ENCODE measurements around the gene LPCAT4. TPM values are rescaled to one million over a fixed set of nuclear protein-coding genes. Genes with fewer than 3 reads are reported as not detected.

Gene LPCAT4
- total and polyA plus RNA-seq, 9 of the 15 experiments (the other 6 are each of a cell fraction or from before 2014, with no cell fraction given) = 7.3 to 34.3 (median 14.4) TPM

DNA sequence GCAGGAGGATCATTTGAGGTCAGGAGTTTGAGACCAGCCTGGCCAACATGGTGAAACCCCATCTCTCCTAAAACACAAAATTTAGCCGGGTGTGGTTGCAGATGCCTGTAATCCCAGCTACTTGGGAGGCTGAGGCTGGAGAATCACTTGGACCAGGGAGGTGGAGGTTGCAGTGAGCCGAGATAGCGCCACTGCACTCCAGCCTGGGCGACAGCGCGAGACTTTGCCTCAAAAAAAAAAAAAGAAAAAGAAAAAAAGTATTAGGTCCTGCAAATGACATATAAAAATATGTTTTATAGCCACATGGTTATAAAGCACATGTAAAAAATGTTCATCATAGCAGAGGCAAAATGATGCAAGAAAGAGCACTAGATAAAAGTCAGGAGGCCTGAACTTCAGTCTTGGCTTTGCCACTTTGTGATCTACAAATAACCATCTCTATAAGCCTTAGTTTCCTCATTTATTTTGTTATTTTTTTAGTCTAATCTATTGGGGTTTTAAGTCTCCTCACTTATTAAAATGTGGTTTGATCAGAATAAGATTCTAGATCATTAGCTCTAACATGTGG is 34.4 kb downstream of the LPCAT4 start:
- no peak overlapping the region for H3K4me3 ChIP-seq
- H2AFZ ChIP-seq (ENCODE audit: low read depth, low read length) = no peak overlapping the region
- H3K4me1 ChIP-seq (replicated peaks in 1 of 2; ENCODE audit: control insufficient read depth in 2 of 2, insufficient read depth in 2 of 2, low read length in 2 of 2) = peaks cover 31 to 44% of the 10 kb centered on the region in 2 experiments
- FAIRE-seq = no peak
- BruUV-seq (replicated peaks) = no TSS peak
- no peaks in the 10 kb centered on the region for H4K20me1 ChIP-seq (replicated peaks; ENCODE audit: control insufficient read depth, insufficient read depth, low read length)
- no peak for ATAC-seq
- 68% methylated on average over 6 of the region's 6 CpGs for WGBS (ENCODE audit: insufficient coverage, low coverage, missing lambda C conversion rate)
- H3K9me1 ChIP-seq (ENCODE audit: control insufficient read depth, insufficient read depth, low read length) = no peaks in the 10 kb centered on the region
- H3K9ac ChIP-seq (ENCODE audit: insufficient read depth in 1 of 2, low read depth in 2 of 2, low read length in 2 of 2) = no peak overlapping the region
- H3K9me3 ChIP-seq (replicated peaks; ENCODE audit: control insufficient read depth, insufficient read depth, low read depth, low read length) = no peaks in the 10 kb centered on the region
- ChIA-PET CTCF (ENCODE audit: low intra/inter-chr PET ratio) (no interaction called here), POLR2A (interaction anchor here (0.6 kb wide), 1 partner anchor 33 kb away, joined by 3 read pairs; no protein-coding TSS in a partner anchor)
- TF ChIP-seq, protein P1, sequence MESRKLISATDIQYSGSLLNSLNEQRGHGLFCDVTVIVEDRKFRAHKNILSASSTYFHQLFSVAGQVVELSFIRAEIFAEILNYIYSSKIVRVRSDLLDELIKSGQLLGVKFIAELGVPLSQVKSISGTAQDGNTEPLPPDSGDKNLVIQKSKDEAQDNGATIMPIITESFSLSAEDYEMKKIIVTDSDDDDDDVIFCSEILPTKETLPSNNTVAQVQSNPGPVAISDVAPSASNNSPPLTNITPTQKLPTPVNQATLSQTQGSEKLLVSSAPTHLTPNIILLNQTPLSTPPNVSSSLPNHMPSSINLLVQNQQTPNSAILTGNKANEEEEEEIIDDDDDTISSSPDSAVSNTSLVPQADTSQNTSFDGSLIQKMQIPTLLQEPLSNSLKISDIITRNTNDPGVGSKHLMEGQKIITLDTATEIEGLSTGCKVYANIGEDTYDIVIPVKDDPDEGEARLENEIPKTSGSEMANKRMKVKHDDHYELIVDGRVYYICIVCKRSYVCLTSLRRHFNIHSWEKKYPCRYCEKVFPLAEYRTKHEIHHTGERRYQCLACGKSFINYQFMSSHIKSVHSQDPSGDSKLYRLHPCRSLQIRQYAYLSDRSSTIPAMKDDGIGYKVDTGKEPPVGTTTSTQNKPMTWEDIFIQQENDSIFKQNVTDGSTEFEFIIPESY (CRISPR knock-in tag; IDR thresholded peaks at IDR 0.05) = peak; percentile 96
- TF ChIP-seq ZBED1 (IDR thresholded peaks at IDR 0.05) (no peak), CEBPG (CRISPR knock-in tag; IDR thresholded peaks at IDR 0.05) (0 out of 2 replicates have a peak, but pooled peaks have one; percentile 25), CEBPG (tag; conservative IDR thresholded peaks at IDR 0.05 in 1 of 2, IDR thresholded peaks at IDR 0.05 in 1 of 2) (no peak)
- TF ChIP-seq, protein P2, sequence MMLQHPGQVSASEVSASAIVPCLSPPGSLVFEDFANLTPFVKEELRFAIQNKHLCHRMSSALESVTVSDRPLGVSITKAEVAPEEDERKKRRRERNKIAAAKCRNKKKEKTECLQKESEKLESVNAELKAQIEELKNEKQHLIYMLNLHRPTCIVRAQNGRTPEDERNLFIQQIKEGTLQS (IDR thresholded peaks at IDR 0.05) = peak; percentile 18; the same call in 1 of the 2 replicates
- TF ChIP-seq, protein P2 (CRISPR knock-in tag; conservative IDR thresholded peaks at IDR 0.05) = no peak
- no peaks in the 10 kb centered on the region for H3K27me3 ChIP-seq (ENCODE audit: control insufficient read depth in 2 of 2, insufficient read depth in 2 of 2, low read length in 2 of 2)
- no peak overlapping the region; the same call in 2 of the 3 replicates for H3K27ac ChIP-seq (ENCODE audit: extremely low read depth, low read depth, low read length)
- no peak overlapping the region for H3K4me2 ChIP-seq (ENCODE audit: insufficient read depth, low read length)
- no peaks in the 10 kb centered on the region for H3K36me3 ChIP-seq (ENCODE audit: control insufficient read depth, insufficient read depth, low read length)
- intact Hi-C loops (cut with micrococcal nuclease) = no loop called here
- no peaks in the 10 kb centered on the region for H3K79me2 ChIP-seq (ENCODE audit: control insufficient read depth, insufficient read depth, low read length)
- DNase-seq (ENCODE audit: extremely low read depth in 1 of 4, low spot score in 3 of 4) = no peak
- in situ Hi-C loops (cut with MboI) = no loop called here

Measured in K562 (cell line).